GM23338 (cell line): ENCODE data around the gene CORO2A. TPM values are rescaled to one million over a fixed set of nuclear protein-coding genes. Genes with fewer than 3 reads are reported as not detected.

Experiments
- ATAC-seq: fragments of 200-7000 bp; cut with Tn5 transposase; 3 replicates; pipeline ENCODE4 v1.9.1; 2020
- DNase-seq: peaks from one replicate; pipeline ENCODE4 v3.0.0-alpha.2; 2015; ENCODE audit warnings: low spot score
- H2AFZ ChIP-seq: fragments of 200-600 bp; sonication (generic); 2 replicates; pipeline ENCODE4 v1.8.0; 2016; ENCODE audit warnings: antibody characterized with exemption, mild to moderate bottlenecking, moderate library complexity
- H3F3A ChIP-seq: fragments of 200-600 bp; sonication (generic); replicated peaks from 2 replicates; pipeline ENCODE4 v1.8.0; 2017; ENCODE audit warnings: antibody characterized with exemption, mixed run types, low read depth
- H3K27ac ChIP-seq: fragments of 200-600 bp; sonication (generic); 2 replicates; pipeline ENCODE4 v1.6.1; 2016; ENCODE audit warnings: low read depth
- H3K27me3 ChIP-seq: fragments of 200-600 bp; sonication (generic); 2 replicates; pipeline ENCODE4 v1.8.0; 2016; ENCODE audit warnings: mild to moderate bottlenecking, mixed run types, moderate library complexity; ENCODE audit not compliant: insufficient read depth
- H3K36me3 ChIP-seq: fragments of 200-600 bp; sonication (generic); 2 replicates; pipeline ENCODE4 v1.8.0; 2016; ENCODE audit warnings: mild to moderate bottlenecking; ENCODE audit not compliant: insufficient read depth
- H3K4me1 ChIP-seq: fragments of 200-600 bp; sonication (generic); 2 replicates; pipeline ENCODE4 v1.8.0; 2016; ENCODE audit warnings: mild to moderate bottlenecking, moderate library complexity; ENCODE audit not compliant: insufficient read depth
- H3K4me2 ChIP-seq: fragments of 200-600 bp; sonication (generic); 2 replicates; pipeline ENCODE4 v1.7.1; 2017; ENCODE audit warnings: mixed run types
- H3K4me3 ChIP-seq: fragments of 200-600 bp; sonication (generic); 2 replicates; pipeline ENCODE4 v1.6.1; 2016; ENCODE audit warnings: mixed run types
- H3K79me2 ChIP-seq: fragments of 200-600 bp; sonication (generic); replicated peaks from 2 replicates; pipeline ENCODE4 v1.8.0; 2017; ENCODE audit warnings: mild to moderate bottlenecking; ENCODE audit not compliant: insufficient read depth
- H3K9me2 ChIP-seq: fragments of 200-600 bp; sonication (generic); 2 replicates; pipeline ENCODE4 v1.8.0; 2017; ENCODE audit not compliant: insufficient read depth
- H4K20me1 ChIP-seq: fragments of 200-600 bp; sonication (generic); replicated peaks from 2 replicates; pipeline ENCODE4 v1.8.0; 2017; ENCODE audit warnings: mild to moderate bottlenecking; ENCODE audit not compliant: insufficient read depth
- H3K27ac Mint-ChIP-seq: 2 replicates; pipeline ENCODE4 v1.8.0; 2020; ENCODE audit warnings: inconsistent platforms, mild to moderate bottlenecking, moderate library complexity, mixed read lengths
- H3K27me3 Mint-ChIP-seq: 3 replicates; pipeline ENCODE4 v1.8.0; 2022; ENCODE audit warnings: low read depth, mild to moderate bottlenecking, moderate library complexity, mixed read lengths, inconsistent platforms; ENCODE audit not compliant: insufficient read depth, poor library complexity
- H3K36me3 Mint-ChIP-seq: 3 replicates; pipeline ENCODE4 v1.8.0; 2021; ENCODE audit warnings: low read depth, mild to moderate bottlenecking, inconsistent platforms, moderate library complexity, mixed read lengths
- H3K4me1 Mint-ChIP-seq: 3 replicates; pipeline ENCODE4 v1.8.0; 2020; ENCODE audit warnings: mild to moderate bottlenecking, inconsistent platforms, mixed read lengths
- H3K4me3 Mint-ChIP-seq: 3 replicates; pipeline ENCODE4 v1.8.0; 2021; ENCODE audit warnings: moderate library complexity, mild to moderate bottlenecking, inconsistent platforms, mixed read lengths
- H3K9me3 Mint-ChIP-seq: 3 replicates; pipeline ENCODE4 v1.8.0; 2020; ENCODE audit warnings: moderate library complexity, mild to moderate bottlenecking, inconsistent platforms, mixed read lengths
- CREB1 ChIP-seq: fragments of 250-450 bp; sonication (Bioruptor Pico); IDR thresholded peaks from 2 replicates; pipeline ENCODE4 v1.5.0; 2020; ENCODE audit warnings: low read depth, mild to moderate bottlenecking, moderate library complexity
- EZH2 ChIP-seq: fragments of 200-600 bp; sonication (generic); IDR thresholded peaks from one replicate; pipeline ENCODE4 v1.8.0; 2017; ENCODE audit warnings: antibody characterized with exemption, mild to moderate bottlenecking, low read depth; ENCODE audit not compliant: unreplicated experiment
- EZH2phosphoT487 ChIP-seq: fragments of 200-600 bp; sonication (generic); IDR thresholded peaks from one replicate; pipeline ENCODE4 v1.8.1; 2018; ENCODE audit warnings: antibody characterized with exemption; ENCODE audit not compliant: unreplicated experiment
- JUNB ChIP-seq: IDR thresholded peaks from one replicate; pipeline ENCODE4 v1.6.1; 2016; ENCODE audit warnings: antibody characterized with exemption; ENCODE audit not compliant: unreplicated experiment
- NANOG ChIP-seq: IDR thresholded peaks from 2 replicates; pipeline ENCODE4 v1.6.1; 2016; ENCODE audit warnings: antibody characterized with exemption, borderline replicate concordance
- POLR2AphosphoS5 ChIP-seq: IDR thresholded peaks from 2 replicates; pipeline ENCODE4 v1.6.1; 2016; ENCODE audit warnings: antibody characterized with exemption, low read depth
- STAT1 ChIP-seq: IDR thresholded peaks from one replicate; pipeline ENCODE4 v1.6.1; 2016; ENCODE audit warnings: antibody characterized with exemption; ENCODE audit not compliant: unreplicated experiment
- polyA plus RNA-seq: library from polyadenylated mRNA; unstranded; fragments of >200 nt; fragmentation: Nextera tagmentation; extraction: Ambion mirVana; gene quantifications from 2 replicates; pipeline ENCODE4 v1.2.1, GENCODE V29; 2016
- total RNA-seq: library from RNA; depleted of rRNA; stranded (reverse); fragments of >200 nt; shearing (Covaris generic); gene quantifications from 2 replicates; pipeline ENCODE4 v1.2.3, GENCODE V29; 2014
- TF ChIP-seq, protein P1 (sequence below): fragments of 250-450 bp; sonication (Bioruptor Pico); IDR thresholded peaks from 2 replicates; pipeline ENCODE4 v1.5.0; 2020; ENCODE audit warnings: mild to moderate bottlenecking, moderate library complexity
- TF ChIP-seq, protein P2 (sequence below): IDR thresholded peaks from 2 replicates; pipeline ENCODE4 v1.6.1; 2016; ENCODE audit warnings: antibody characterized with exemption
- TF ChIP-seq, protein P3 (sequence below): IDR thresholded peaks from one replicate; pipeline ENCODE4 v1.6.1; 2018; ENCODE audit warnings: antibody characterized with exemption; ENCODE audit not compliant: unreplicated experiment

CORO2A gene
- total and polyA plus RNA-seq, 2 experiments from 2014 or later = 12.9 to 27.6 TPM

DNA sequence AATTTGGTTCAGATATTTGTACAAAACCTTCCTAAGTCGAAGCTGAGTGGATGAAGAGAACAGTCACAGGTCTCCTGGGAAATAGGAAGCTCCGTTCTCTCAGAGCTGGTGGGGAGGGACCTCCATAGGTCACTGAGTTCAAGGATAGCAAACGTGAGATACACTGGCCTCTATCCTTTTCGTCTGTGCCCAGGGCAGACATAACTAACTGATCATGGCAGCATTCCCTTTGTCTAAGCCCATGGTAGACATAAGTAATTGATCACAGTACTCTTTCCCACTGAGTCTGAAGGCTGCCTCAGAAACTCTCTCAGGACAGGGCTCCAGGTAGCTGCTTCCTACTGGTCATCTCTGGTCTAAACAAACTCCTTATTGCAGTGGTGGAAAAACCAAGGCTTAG lies 12.3 kb upstream of the CORO2A start:
- Histone ChIP-seq H3K36me3 (no peaks in the 10 kb centered on the region), H3K9me2 (no peaks in the 10 kb centered on the region), H3K4me1 (peaks cover 20% of the 10 kb centered on the region), H3K27ac (no peak overlapping the region), H3K79me2 (no peaks in the 10 kb centered on the region), H3F3A (no peaks in the 10 kb centered on the region), H4K20me1 (no peaks in the 10 kb centered on the region), H3K4me3 (no peak overlapping the region), H3K27me3 (no peaks in the 10 kb centered on the region), H3K4me2 (no peak overlapping the region), H2AFZ (no peak overlapping the region)
- Mint-ChIP-seq H3K27ac (no peak overlapping the region), H3K27me3 (peaks cover 2% of the 10 kb centered on the region), H3K4me1 (peaks cover 23% of the 10 kb centered on the region), H3K36me3 (peaks cover 27% of the 10 kb centered on the region), H3K9me3 (peaks cover 15% of the 10 kb centered on the region), H3K4me3 (no peak overlapping the region)
- ATAC-seq (no peak), DNase-seq (no peak)
- TF ChIP-seq POLR2AphosphoS5 = no peak
- TF ChIP-seq, protein P1, sequence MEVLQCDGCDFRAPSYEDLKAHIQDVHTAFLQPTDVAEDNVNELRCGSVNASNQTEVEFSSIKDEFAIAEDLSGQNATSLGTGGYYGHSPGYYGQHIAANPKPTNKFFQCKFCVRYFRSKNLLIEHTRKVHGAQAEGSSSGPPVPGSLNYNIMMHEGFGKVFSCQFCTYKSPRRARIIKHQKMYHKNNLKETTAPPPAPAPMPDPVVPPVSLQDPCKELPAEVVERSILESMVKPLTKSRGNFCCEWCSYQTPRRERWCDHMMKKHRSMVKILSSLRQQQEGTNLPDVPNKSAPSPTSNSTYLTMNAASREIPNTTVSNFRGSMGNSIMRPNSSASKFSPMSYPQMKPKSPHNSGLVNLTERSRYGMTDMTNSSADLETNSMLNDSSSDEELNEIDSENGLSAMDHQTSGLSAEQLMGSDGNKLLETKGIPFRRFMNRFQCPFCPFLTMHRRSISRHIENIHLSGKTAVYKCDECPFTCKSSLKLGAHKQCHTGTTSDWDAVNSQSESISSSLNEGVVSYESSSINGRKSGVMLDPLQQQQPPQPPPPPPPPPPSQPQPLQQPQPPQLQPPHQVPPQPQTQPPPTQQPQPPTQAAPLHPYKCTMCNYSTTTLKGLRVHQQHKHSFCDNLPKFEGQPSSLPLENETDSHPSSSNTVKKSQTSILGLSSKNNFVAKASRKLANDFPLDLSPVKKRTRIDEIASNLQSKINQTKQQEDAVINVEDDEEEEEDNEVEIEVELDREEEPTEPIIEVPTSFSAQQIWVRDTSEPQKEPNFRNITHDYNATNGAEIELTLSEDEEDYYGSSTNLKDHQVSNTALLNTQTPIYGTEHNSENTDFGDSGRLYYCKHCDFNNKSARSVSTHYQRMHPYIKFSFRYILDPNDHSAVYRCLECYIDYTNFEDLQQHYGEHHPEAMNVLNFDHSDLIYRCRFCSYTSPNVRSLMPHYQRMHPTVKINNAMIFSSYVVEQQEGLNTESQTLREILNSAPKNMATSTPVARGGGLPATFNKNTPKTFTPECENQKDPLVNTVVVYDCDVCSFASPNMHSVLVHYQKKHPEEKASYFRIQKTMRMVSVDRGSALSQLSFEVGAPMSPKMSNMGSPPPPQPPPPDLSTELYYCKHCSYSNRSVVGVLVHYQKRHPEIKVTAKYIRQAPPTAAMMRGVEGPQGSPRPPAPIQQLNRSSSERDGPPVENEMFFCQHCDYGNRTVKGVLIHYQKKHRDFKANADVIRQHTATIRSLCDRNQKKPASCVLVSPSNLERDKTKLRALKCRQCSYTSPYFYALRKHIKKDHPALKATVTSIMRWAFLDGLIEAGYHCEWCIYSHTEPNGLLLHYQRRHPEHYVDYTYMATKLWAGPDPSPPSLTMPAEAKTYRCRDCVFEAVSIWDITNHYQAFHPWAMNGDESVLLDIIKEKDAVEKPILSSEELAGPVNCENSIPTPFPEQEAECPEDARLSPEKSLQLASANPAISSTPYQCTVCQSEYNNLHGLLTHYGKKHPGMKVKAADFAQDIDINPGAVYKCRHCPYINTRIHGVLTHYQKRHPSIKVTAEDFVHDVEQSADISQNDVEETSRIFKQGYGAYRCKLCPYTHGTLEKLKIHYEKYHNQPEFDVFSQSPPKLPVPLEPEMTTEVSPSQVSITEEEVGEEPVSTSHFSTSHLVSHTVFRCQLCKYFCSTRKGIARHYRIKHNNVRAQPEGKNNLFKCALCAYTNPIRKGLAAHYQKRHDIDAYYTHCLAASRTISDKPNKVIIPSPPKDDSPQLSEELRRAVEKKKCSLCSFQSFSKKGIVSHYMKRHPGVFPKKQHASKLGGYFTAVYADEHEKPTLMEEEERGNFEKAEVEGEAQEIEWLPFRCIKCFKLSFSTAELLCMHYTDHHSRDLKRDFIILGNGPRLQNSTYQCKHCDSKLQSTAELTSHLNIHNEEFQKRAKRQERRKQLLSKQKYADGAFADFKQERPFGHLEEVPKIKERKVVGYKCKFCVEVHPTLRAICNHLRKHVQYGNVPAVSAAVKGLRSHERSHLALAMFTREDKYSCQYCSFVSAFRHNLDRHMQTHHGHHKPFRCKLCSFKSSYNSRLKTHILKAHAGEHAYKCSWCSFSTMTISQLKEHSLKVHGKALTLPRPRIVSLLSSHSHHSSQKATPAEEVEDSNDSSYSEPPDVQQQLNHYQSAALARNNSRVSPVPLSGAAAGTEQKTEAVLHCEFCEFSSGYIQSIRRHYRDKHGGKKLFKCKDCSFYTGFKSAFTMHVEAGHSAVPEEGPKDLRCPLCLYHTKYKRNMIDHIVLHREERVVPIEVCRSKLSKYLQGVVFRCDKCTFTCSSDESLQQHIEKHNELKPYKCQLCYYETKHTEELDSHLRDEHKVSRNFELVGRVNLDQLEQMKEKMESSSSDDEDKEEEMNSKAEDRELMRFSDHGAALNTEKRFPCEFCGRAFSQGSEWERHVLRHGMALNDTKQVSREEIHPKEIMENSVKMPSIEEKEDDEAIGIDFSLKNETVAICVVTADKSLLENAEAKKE = no peak
- TF ChIP-seq STAT1 = no peak
- TF ChIP-seq EZH2 = no peak
- TF ChIP-seq EZH2phosphoT487 = no peak
- TF ChIP-seq, protein P2, sequence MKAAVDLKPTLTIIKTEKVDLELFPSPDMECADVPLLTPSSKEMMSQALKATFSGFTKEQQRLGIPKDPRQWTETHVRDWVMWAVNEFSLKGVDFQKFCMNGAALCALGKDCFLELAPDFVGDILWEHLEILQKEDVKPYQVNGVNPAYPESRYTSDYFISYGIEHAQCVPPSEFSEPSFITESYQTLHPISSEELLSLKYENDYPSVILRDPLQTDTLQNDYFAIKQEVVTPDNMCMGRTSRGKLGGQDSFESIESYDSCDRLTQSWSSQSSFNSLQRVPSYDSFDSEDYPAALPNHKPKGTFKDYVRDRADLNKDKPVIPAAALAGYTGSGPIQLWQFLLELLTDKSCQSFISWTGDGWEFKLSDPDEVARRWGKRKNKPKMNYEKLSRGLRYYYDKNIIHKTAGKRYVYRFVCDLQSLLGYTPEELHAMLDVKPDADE = no peak
- TF ChIP-seq, protein P3, sequence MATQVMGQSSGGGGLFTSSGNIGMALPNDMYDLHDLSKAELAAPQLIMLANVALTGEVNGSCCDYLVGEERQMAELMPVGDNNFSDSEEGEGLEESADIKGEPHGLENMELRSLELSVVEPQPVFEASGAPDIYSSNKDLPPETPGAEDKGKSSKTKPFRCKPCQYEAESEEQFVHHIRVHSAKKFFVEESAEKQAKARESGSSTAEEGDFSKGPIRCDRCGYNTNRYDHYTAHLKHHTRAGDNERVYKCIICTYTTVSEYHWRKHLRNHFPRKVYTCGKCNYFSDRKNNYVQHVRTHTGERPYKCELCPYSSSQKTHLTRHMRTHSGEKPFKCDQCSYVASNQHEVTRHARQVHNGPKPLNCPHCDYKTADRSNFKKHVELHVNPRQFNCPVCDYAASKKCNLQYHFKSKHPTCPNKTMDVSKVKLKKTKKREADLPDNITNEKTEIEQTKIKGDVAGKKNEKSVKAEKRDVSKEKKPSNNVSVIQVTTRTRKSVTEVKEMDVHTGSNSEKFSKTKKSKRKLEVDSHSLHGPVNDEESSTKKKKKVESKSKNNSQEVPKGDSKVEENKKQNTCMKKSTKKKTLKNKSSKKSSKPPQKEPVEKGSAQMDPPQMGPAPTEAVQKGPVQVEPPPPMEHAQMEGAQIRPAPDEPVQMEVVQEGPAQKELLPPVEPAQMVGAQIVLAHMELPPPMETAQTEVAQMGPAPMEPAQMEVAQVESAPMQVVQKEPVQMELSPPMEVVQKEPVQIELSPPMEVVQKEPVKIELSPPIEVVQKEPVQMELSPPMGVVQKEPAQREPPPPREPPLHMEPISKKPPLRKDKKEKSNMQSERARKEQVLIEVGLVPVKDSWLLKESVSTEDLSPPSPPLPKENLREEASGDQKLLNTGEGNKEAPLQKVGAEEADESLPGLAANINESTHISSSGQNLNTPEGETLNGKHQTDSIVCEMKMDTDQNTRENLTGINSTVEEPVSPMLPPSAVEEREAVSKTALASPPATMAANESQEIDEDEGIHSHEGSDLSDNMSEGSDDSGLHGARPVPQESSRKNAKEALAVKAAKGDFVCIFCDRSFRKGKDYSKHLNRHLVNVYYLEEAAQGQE = no peak
- TF ChIP-seq NANOG = no peak
- TF ChIP-seq JUNB = no peak
- no peak for TF ChIP-seq CREB1
